Eye (tissue), 1 donor: ENCODE data around the gene CCDC71L.
"Not testable (repeated sequence)": the region's sequence is repeated elsewhere in the genome, so short reads cannot be mapped to it uniquely, and the experiment has no call there.

Experiments used
- DNase-seq: peaks from one replicate; pipeline ENCODE4 v3.0.0-alpha.2; 2015

CCDC71L gene

DNA sequence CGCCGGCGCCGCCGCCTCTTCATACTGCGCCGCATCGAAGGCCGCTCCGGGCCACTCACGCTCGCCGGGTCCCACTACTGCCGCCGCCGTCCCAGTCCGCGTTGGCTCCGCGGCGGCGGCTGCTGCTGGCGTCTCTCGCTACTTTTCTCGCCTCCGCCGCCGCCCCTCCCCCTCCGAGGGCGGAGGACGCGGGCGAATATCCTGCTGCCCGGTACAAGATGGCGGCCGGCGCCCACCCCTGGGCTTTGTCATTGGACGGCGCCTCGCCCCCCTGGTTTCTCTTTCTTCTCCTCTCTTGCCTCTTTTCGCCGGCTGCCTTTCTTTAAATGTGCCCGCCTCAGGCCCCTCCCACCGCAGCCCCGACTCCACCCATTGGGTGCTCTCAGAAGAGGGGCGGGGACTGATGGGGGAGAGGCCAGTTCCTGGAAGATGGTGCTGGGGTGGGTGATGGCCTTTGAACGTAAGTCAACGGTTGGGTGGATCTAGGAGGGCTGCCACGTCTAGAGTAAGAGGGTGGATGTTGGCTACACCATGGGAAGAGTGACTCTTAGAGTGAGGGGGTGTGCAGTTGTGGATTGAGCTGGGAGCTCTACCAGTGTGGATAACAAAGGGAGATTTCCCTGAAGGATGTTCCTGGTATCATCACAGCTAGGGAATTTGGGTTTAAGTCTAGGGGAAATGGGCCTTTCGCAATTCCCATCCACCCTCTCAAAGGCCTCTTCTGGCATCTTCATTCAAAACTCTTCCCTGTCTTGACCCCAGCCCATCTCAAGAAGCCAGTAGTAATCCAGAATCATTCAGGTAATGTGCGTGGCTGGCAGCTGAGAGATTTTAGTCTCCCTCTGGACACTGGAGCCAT is at the start of gene CCDC71L:
TSS of gene CCDC71L (minus strand) at position 297 of the 859 bp plus-strand sequence. CDS start at position 35, 262 bp downstream.
- peak; percentile 96 for DNase-seq

GRCh38 chr7:106709604-106710003 is 48.6 kb upstream of the CCDC71L start:
- DNase-seq, result not testable (repeated sequence)

DNA sequence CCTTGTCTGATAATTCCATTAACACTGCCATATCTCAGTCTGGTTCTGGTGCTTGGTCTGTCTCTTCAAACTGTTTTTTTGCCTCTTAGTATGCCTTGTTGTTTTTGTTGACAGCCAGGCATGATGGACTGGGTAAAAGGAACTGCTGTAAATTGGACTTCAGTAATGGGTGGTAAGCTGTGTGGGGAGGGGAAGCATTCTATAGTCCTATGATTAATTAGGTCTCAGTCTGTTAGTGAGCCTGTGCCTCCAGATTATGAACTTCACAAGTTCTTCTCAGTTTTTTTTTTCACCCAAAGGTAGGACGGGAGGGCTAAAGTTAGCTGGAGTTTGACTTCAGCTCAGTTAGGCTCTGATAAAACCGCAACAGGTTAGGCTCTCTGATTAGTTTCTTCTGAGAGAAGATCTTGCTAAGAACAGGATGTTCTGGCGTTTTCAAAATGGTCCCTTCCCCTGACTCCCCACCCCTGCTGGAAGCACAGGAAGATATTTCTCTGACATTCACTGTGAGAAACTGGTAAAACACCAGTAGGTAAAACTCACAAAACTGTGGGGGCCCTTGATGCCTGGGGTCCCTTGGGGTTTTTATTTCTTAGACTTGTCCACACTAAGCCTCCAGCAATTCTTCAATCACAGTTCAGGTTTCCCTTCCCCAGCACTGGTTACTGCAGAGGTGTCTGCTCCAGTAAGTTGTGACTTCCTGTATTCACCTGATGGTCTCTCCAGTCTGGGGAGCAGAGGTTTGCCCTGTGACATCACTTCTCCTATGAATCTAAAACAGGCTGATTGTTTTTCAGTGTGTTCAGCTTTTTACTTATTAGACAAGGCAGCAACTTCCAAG is 43.3 kb upstream of the CCDC71L start:
- DNase-seq, result no peak

DNA sequence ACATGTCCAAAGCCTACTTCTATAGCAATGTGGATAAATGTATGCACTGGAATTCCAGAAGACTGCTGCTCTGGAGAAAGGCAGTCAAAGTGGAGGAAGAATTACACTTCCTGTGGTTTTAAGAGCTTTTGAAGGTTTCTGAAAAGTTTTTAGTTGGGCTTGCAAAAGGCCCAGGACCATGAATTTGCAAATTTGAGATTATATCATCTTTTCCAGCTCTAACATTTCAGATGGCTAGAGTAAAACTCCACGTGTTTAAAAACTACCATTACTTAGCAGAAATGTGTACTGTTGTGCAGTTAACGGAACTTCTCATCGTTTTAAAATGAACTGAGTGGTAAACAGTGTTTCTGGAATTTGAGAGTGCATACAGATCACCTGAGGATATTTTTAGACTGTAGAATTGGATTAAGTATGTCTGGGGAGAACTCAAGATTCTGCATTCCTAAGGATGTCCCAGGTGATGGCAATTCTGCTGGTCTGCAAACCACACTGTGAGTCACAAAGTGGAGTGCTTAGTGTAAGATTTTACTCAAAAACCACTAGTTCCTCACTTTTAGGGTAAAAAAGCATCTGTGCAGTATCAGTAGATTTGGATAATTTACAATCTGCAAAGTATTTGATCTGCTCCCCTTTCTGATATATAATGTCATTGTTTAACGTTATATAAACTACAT is 32.9 kb upstream of the CCDC71L start:
- no peak for DNase-seq

- no peak for DNase-seq
Measured at GRCh38 chr7:106692450-106693051, 31.6 kb upstream of the CCDC71L start.

DNA sequence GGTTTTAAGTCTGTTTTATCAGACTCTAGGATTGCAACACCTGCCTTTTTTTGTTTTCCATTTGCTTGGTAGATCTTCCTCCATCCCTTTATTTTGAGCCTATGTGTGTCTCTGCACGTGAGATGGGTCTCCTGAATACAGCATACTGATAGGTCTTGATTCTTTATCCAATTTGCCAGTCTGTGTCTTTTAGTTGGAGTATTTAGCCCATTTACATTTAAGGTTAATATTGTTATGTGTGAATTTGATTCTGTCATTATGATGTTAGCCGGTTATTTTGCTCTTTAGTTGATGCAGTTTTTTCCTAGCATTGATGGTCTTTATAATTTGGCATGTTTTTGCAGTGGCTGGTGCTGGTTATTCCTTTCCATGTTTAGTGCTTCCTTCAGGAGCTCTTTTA is 27.2 kb upstream of the CCDC71L start:
- not testable (repeated sequence) for DNase-seq

- no peak for DNase-seq
Measured at GRCh38 chr7:106683941-106684340, 23.0 kb upstream of the CCDC71L start.

- DNase-seq, result no peak
Measured at GRCh38 chr7:106681815-106682495, 21.0 kb upstream of the CCDC71L start.

DNA sequence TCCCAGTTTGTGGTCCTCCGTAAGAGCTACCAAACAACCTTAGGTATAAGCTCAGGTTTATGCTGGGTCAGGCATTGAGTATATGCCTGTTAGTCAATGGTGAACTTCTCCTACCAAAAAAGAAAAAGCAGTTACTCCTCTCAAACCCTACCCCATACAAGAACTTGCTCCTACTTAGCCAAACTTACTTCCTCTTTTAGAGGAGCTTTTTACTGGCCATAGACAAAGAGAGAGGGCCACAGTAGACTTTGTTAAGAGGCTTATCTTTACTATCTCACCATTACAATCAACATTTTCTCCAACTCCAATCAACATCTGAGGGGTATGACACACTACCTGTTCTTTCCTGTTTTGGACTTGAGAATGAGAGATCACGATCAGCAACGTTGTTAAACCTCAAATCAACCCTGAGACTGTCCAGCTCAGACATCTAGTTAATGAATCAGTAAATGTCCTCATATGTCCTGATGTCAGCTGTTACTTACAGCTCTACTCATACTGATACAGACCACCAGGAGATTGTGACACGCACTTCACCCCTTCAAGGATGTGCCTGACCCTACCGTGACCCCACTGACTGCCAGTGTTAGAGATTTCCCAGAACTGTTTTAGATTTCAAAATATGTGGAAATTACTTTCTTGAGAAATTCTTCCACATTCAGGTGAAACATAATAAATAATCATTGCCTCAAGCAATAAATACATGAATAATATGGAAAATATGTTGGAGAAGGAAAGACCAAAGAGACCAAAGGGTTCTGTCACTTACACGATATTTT is 18.4 kb upstream of the CCDC71L start:
- no peak for DNase-seq

GRCh38 chr7:106678795-106679152 is 17.8 kb upstream of the CCDC71L start:
- no peak for DNase-seq

DNA sequence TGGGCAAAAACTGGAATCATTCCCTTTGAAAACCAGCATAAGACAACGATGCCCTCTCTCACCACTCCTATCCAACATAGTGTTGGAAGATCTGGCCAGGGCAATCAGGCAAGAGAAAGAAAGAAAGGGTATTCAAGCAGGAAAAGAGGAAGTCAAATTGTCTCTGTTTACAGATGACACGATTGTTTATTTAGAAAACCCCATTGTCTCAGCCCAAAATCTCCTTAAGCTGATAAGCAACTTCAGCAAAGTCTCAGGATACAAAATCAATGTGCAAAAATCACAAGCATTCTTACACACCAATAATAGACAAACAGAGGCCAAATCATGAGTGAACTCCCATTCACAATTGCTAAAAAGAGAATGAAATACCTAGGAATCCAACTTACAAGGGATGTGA is 15.5 kb upstream of the CCDC71L start:
- DNase-seq, result not testable (repeated sequence)

DNA sequence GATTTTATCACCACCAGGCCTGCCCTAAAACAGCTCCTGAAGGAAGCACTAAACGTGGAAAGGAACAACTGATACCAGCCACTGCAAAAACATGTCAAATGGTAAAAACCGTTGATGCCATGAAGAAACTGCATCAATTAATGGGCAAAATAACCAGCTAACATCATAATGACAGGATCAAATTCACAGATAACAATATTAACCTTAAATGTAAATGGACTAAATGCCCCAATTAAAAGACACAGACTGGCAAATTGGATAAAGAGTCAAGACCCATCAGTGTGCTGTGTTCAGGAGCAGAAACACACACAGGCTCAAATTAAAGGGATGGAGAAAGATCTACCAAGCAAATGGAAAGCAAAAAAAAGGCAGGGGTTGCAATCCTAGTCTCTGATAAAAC is 12.7 kb upstream of the CCDC71L start:
- not testable (repeated sequence) for DNase-seq

- DNase-seq, result not testable (repeated sequence)
Measured at GRCh38 chr7:106671930-106672329, 11.0 kb upstream of the CCDC71L start.

DNA sequence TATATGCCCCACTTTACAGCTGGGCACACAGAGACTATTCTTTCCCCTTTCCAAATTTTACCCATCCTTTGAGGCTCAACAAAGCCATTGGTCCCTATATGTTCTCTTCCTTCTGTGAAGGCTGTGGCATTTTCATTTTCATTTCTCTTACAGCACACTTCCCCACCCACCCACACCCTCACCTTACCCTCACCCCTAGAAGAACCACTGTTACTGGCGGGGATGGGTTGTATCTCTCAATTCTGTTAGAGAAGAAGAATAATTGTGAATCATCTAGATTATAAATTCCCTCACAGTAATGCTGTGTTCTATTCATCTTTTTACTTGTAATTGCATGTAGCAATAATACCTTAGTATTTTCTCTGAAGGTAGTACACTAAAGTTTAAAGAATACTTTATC is 10.2 kb upstream of the CCDC71L start:
- DNase-seq, result no peak

GRCh38 chr7:106668861-106669524 is 8.0 kb upstream of the CCDC71L start:
- DNase-seq, result no peak

GRCh38 chr7:106666353-106666752 is 5.4 kb upstream of the CCDC71L start:
- no peak for DNase-seq

GRCh38 chr7:106664343-106664742 is 3.4 kb upstream of the CCDC71L start:
- DNase-seq, result no peak

GRCh38 chr7:106659963-106660861 is 746 bp downstream of the CCDC71L start:
- peak; percentile 87 for DNase-seq

- DNase-seq, result no peak
Measured at GRCh38 chr7:106659166-106659962, 1.6 kb downstream of the CCDC71L start.
